GM23248 (cell line): ENCODE data around the gene TNFSF8. TPM values are rescaled to one million over a fixed set of nuclear protein-coding genes. Genes with fewer than 3 reads are reported as not detected.

ENCODE experiments used
- DNase-seq: peaks from one replicate; pipeline ENCODE4 v3.0.0-alpha.2; 2015
- H2AFZ ChIP-seq: fragments of 200-600 bp; sonication (generic); 2 replicates; pipeline ENCODE4 v1.6.1; 2016; ENCODE audit warnings: antibody characterized with exemption
- H3F3A ChIP-seq: fragments of 200-600 bp; sonication (generic); 2 replicates; pipeline ENCODE4 v1.6.1; 2016; ENCODE audit warnings: mild to moderate bottlenecking, antibody characterized with exemption, mixed run types; ENCODE audit not compliant: insufficient read depth
- H3K27ac ChIP-seq: fragments of 200-600 bp; sonication (generic); 2 replicates; pipeline ENCODE4 v1.5.1; 2016; ENCODE audit warnings: mild to moderate bottlenecking
- H3K27me3 ChIP-seq: fragments of 200-600 bp; sonication (generic); replicated peaks from 2 replicates; pipeline ENCODE4 v1.6.1; 2016; ENCODE audit warnings: mild to moderate bottlenecking; ENCODE audit not compliant: insufficient read depth
- H3K36me3 ChIP-seq: fragments of 200-600 bp; sonication (generic); 2 replicates; pipeline ENCODE4 v1.6.1; 2016; ENCODE audit warnings: low read depth, mild to moderate bottlenecking
- H3K4me1 ChIP-seq: fragments of 200-600 bp; sonication (generic); 2 replicates; pipeline ENCODE4 v1.6.1; 2016; ENCODE audit warnings: mild to moderate bottlenecking; ENCODE audit not compliant: insufficient read depth
- H3K4me2 ChIP-seq: fragments of 200-600 bp; sonication (generic); one replicate; pipeline ENCODE4 v1.6.1; 2016; ENCODE audit warnings: mild to moderate bottlenecking; ENCODE audit not compliant: unreplicated experiment
- H3K4me3 ChIP-seq: fragments of 200-600 bp; sonication (generic); 2 replicates; pipeline ENCODE4 v1.5.1; 2016; ENCODE audit warnings: mild to moderate bottlenecking
- H3K79me2 ChIP-seq: fragments of 200-600 bp; sonication (generic); 2 replicates; pipeline ENCODE4 v1.6.1; 2016; ENCODE audit warnings: mild to moderate bottlenecking; ENCODE audit not compliant: insufficient read depth
- H3K9ac ChIP-seq: fragments of 200-600 bp; sonication (generic); 2 replicates; pipeline ENCODE4 v1.6.1; 2016; ENCODE audit warnings: mild to moderate bottlenecking
- H3K9me2 ChIP-seq: fragments of 200-600 bp; sonication (generic); 2 replicates; pipeline ENCODE4 v1.6.1; 2016; ENCODE audit warnings: mixed run types, mild to moderate bottlenecking, moderate library complexity; ENCODE audit not compliant: insufficient read depth
- H3K9me3 ChIP-seq: fragments of 200-600 bp; sonication (generic); one replicate; pipeline ENCODE4 v1.6.1; 2017; ENCODE audit warnings: low read depth
- H4K20me1 ChIP-seq: fragments of 200-600 bp; sonication (generic); 2 replicates; pipeline ENCODE4 v1.6.0; 2016; ENCODE audit not compliant: insufficient read depth
- EZH2 ChIP-seq: fragments of 200-600 bp; sonication (generic); IDR thresholded peaks from 2 replicates; pipeline ENCODE4 v1.6.1; 2018; ENCODE audit warnings: antibody characterized with exemption, mild to moderate bottlenecking; ENCODE audit not compliant: insufficient read depth, poor library complexity, severe bottlenecking
- EZH2phosphoT487 ChIP-seq: fragments of 200-600 bp; sonication (generic); IDR thresholded peaks from 2 replicates; pipeline ENCODE4 v1.6.1; 2018; ENCODE audit warnings: antibody characterized with exemption, moderate library complexity, mild to moderate bottlenecking, low read depth; ENCODE audit not compliant: insufficient read depth
- WGBS, 2 experiments: methylation state at CpG; one replicate each; pipeline ENCODE4 v1.1.6; 2015 to 2017; ENCODE audit warnings: low lambda C conversion rate in 2 of 2, low coverage in 1 of 2; ENCODE audit errors: missing lambda C conversion rate in 2 of 2; 5-methylcytosine and 5-hydroxymethylcytosine counted together
- in situ Hi-C: fragments of 300-500 bp; cut with MboI; formaldehyde crosslinking; loops from 2 replicates; pipeline ENCODE4 v1.15.0; 2020
- polyA plus RNA-seq: library from polyadenylated mRNA; unstranded; fragments of >200 nt; fragmentation: Nextera tagmentation; extraction: Ambion mirVana; gene quantifications from 2 replicates; pipeline ENCODE4 v1.2.1, GENCODE V29; 2016
- total RNA-seq: library from RNA; depleted of rRNA; stranded (reverse); fragments of >200 nt; shearing (Covaris generic); gene quantifications from 2 replicates; pipeline ENCODE4 v1.2.3, GENCODE V29; 2014

TNFSF8 gene
- total and polyA plus RNA-seq, 2 experiments from 2014 or later = not detected

GRCh38 chr9:114900942-114901802, 29.2 kb downstream of the TNFSF8 start:
- H3K27ac ChIP-seq = peak overlapping the region; percentile 76
- H3K4me2 ChIP-seq = peak overlapping the region; percentile 43
- H3K9me3 ChIP-seq = no peaks in the 10 kb centered on the region
- H3K27me3 ChIP-seq = no peaks in the 10 kb centered on the region
- peak; percentile 83 for DNase-seq
- H3K4me3 ChIP-seq = peak overlapping the region; percentile 26; the same call in 1 of the 2 replicates
- in situ Hi-C loops = no loop called here
- no peaks in the 10 kb centered on the region for H4K20me1 ChIP-seq
- no peaks in the 10 kb centered on the region for H3K79me2 ChIP-seq
- 0% methylated on average over 1 of the region's 1 CpG for WGBS, 2 experiments
- H3K36me3 ChIP-seq = no peaks in the 10 kb centered on the region
- TF ChIP-seq EZH2phosphoT487 = no peak
- H3K9me2 ChIP-seq = no peaks in the 10 kb centered on the region
- H3K4me1 ChIP-seq = peaks cover 42% of the 10 kb centered on the region
- peak overlapping the region; percentile 37; the same call in 1 of the 2 replicates for H3K9ac ChIP-seq
- peaks cover 24% of the 10 kb centered on the region for H3F3A ChIP-seq
- H2AFZ ChIP-seq = peak overlapping the region; percentile 17

GRCh38 chr9:114899995-114900394, 30.4 kb downstream of the TNFSF8 start:
- Histone ChIP-seq H3F3A (peaks cover 36% of the 10 kb centered on the region), H3K4me2 (no peak overlapping the region), H3K36me3 (no peaks in the 10 kb centered on the region), H4K20me1 (no peaks in the 10 kb centered on the region), H3K4me1 (peaks cover 54% of the 10 kb centered on the region), H3K9me2 (no peaks in the 10 kb centered on the region), H3K9ac (no peak overlapping the region), H3K27me3 (no peaks in the 10 kb centered on the region), H3K79me2 (no peaks in the 10 kb centered on the region), H2AFZ (no peak overlapping the region), H3K27ac (no peak overlapping the region), H3K9me3 (no peaks in the 10 kb centered on the region), H3K4me3 (no peak overlapping the region)
- TF ChIP-seq EZH2phosphoT487 (no peak), EZH2 (no peak)
- no peak for DNase-seq
- in situ Hi-C loops = no loop called here

- H4K20me1 ChIP-seq = no peaks in the 10 kb centered on the region
- H3K27ac ChIP-seq = no peak overlapping the region
- H3K4me2 ChIP-seq = no peak overlapping the region
- H3K4me1 ChIP-seq = peaks cover 58% of the 10 kb centered on the region
- no peaks in the 10 kb centered on the region for H3K79me2 ChIP-seq
- H3K27me3 ChIP-seq = no peaks in the 10 kb centered on the region
- no peak for TF ChIP-seq EZH2
- no peak for TF ChIP-seq EZH2phosphoT487
- no peak overlapping the region for H3K4me3 ChIP-seq
- H3K9me2 ChIP-seq = no peaks in the 10 kb centered on the region
- no peak overlapping the region for H3K9ac ChIP-seq
- 97 to 100% methylated on average over 2 of the region's 2 CpGs for WGBS, 2 experiments
- peaks cover 41% of the 10 kb centered on the region for H3F3A ChIP-seq
- H2AFZ ChIP-seq = no peak overlapping the region
- in situ Hi-C loops = no loop called here
- H3K36me3 ChIP-seq = no peaks in the 10 kb centered on the region
- no peak for DNase-seq
- no peaks in the 10 kb centered on the region for H3K9me3 ChIP-seq
Measured at GRCh38 chr9:114899461-114899860, 30.9 kb downstream of the TNFSF8 start.

GRCh38 chr9:114898741-114899140, 31.6 kb downstream of the TNFSF8 start:
- no peaks in the 10 kb centered on the region for H4K20me1 ChIP-seq
- no peaks in the 10 kb centered on the region for H3K9me2 ChIP-seq
- H3K27me3 ChIP-seq = no peaks in the 10 kb centered on the region
- H3K4me1 ChIP-seq = peaks cover 65% of the 10 kb centered on the region
- H3K79me2 ChIP-seq = no peaks in the 10 kb centered on the region
- no peak overlapping the region for H3K27ac ChIP-seq
- 74 to 81% methylated on average over 9 of the region's 9 CpGs for WGBS, 2 experiments
- H3K9me3 ChIP-seq = no peaks in the 10 kb centered on the region
- in situ Hi-C loops = no loop called here
- no peak overlapping the region for H2AFZ ChIP-seq
- no peaks in the 10 kb centered on the region for H3K36me3 ChIP-seq
- no peak overlapping the region for H3K4me3 ChIP-seq
- no peak for TF ChIP-seq EZH2phosphoT487
- TF ChIP-seq EZH2 = no peak
- H3K9ac ChIP-seq = no peak overlapping the region
- H3F3A ChIP-seq = peaks cover 48% of the 10 kb centered on the region
- no peak for DNase-seq
- no peak overlapping the region for H3K4me2 ChIP-seq

GRCh38 chr9:114897196-114897595, 33.2 kb downstream of the TNFSF8 start:
- Histone ChIP-seq H2AFZ (no peak overlapping the region), H4K20me1 (no peaks in the 10 kb centered on the region), H3F3A (peaks cover 58% of the 10 kb centered on the region), H3K27ac (no peak overlapping the region), H3K79me2 (no peaks in the 10 kb centered on the region), H3K27me3 (no peaks in the 10 kb centered on the region), H3K36me3 (no peaks in the 10 kb centered on the region), H3K9me3 (no peaks in the 10 kb centered on the region), H3K9ac (no peak overlapping the region), H3K4me1 (peaks cover 64% of the 10 kb centered on the region), H3K9me2 (no peaks in the 10 kb centered on the region), H3K4me2 (no peak overlapping the region), H3K4me3 (no peak overlapping the region)
- 74 to 81% methylated on average over 3 of the region's 3 CpGs for WGBS, 2 experiments
- DNase-seq = peak; percentile 16
- in situ Hi-C loops = no loop called here
- TF ChIP-seq EZH2 (no peak), EZH2phosphoT487 (no peak)
